GM12801 (cell line): Measurements from ENCODE around the gene NPIPA8.
"Not testable (repeated sequence)": the region's sequence is repeated elsewhere in the genome, so short reads cannot be mapped to it uniquely, and the experiment has no call there.

Experiments used
- TF ChIP-seq, protein P1 (sequence below): IDR thresholded peaks from one replicate; pipeline ENCODE4 v1.5.1; 2011; ENCODE audit warnings: control low read depth; ENCODE audit not compliant: insufficient read length; ENCODE audit errors: extremely low read depth

NPIPA8 gene

DNA sequence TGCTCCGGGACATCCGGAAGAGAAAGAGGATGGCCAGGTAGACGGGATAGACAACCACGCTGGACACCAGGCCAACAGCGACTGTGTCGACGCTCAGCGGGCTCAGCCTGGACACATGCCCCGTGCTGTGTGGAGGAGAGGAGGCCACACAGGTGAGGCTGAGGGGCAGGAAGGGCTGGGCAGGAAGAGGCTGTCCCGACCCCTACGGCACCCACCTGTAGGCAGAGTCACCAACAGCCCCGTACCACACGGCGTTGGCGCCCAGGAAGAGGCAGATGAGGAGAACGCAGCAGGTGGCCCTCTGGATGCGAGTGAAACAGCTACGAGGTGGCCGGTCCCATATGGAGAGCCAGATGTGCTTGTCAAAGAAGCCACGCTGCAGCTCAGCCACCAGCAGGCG is at the start of gene NPIPA8:
Gene NPIPA8 (minus strand): TSS at position 101 of the 400 bp plus-strand sequence. CDS start 4,074 bp downstream, outside the sequence.
- TF ChIP-seq, protein P1, sequence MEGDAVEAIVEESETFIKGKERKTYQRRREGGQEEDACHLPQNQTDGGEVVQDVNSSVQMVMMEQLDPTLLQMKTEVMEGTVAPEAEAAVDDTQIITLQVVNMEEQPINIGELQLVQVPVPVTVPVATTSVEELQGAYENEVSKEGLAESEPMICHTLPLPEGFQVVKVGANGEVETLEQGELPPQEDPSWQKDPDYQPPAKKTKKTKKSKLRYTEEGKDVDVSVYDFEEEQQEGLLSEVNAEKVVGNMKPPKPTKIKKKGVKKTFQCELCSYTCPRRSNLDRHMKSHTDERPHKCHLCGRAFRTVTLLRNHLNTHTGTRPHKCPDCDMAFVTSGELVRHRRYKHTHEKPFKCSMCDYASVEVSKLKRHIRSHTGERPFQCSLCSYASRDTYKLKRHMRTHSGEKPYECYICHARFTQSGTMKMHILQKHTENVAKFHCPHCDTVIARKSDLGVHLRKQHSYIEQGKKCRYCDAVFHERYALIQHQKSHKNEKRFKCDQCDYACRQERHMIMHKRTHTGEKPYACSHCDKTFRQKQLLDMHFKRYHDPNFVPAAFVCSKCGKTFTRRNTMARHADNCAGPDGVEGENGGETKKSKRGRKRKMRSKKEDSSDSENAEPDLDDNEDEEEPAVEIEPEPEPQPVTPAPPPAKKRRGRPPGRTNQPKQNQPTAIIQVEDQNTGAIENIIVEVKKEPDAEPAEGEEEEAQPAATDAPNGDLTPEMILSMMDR = not testable (repeated sequence)
